ENCODE results near the gene PYY.
A peak's percentile ranks its signal among the peaks of the same experiment; 100 is the strongest.

The PYY gene

GRCh38 chr17:43915559-43915958 is 38.2 kb downstream of the PYY start:
- DNase-seq (ENCODE audit: low read depth) = no peak

GRCh38 chr17:43914451-43914850 is 39.3 kb downstream of the PYY start:
- DNase-seq (ENCODE audit: low read depth) = no peak

DNA sequence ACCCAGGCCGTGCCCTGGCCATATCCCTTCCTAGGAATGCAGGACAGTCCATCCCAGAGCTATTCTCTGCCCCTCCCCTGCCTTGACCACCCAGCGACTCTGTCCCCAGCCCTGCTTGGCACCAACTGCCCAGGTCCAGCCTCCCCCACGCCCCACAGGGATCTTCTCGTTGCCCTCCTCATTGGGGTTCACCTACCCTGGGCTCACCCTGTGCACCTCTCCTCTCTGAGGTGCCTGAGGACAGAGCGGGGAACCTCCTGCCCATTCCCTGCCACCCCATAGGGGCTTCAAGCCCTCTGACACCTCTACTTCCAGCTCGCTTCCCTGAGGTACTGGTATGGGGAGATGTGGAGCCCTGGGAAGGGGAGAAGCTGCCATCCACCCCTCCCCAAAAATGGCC is 40.2 kb downstream of the PYY start:
- no peak for DNase-seq (ENCODE audit: low read depth)

DNA sequence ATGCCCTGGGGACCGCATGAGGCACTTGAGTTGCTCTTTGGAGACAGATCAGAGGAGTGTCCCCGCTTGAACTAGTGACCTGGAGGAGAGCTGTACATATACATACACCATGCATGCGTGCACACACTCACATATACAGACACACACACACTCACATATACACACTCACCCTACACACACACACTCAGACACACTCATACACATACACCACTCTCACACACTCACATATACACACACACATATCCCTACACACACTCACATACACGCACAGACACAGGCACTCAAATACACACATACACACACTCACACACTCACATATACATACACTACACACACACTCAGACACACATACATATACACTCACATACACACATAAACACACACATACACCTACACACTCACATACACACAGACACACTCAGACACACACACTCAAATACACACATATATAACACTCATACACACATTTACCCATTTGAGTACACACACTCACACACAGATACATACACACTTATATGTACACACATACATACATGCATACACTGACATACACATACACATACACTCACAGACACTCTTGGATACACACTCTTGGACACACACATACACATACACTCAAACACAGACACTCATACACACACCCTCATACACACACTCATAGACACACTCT is 41.0 kb downstream of the PYY start:
- DNase-seq (ENCODE audit: low read depth) = no peak

- DNase-seq (ENCODE audit: low read depth) = no peak
Measured at GRCh38 chr17:43911904-43912303, 41.8 kb downstream of the PYY start.

DNA sequence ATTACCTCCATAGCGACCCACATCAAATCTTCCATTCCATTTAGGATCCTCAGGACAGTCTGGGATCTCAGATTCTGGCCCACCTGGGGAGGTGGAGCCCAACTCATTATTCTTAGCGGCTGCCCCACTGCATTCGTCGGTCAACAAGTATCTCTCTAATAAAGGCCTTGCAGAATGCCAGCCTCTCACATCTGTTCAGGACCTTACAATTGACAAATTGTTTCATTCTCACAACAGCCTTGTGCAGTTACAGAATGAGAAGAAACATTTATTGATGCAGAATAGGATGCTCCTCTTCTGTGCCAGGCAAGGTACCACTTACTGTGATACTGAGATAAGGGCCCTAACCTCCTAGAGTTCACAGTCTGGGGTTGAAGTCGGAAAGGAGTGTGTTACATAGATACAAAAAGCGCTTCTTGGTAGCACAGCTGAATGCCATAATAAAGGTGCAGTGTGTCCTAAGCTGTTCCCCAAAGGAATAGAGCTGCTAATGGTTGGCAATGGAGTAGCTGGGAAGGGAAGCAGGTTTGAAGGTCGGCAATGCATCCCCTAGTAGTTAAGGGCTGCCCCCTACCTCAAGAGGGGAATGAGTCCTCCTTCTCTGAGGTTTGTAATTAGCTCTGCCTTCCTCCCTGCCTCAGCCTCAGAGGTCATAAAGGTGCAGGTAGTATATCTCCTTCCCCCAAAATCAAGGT is 44.1 kb downstream of the PYY start:
- DNase-seq (ENCODE audit: low read depth) = no peak

DNA sequence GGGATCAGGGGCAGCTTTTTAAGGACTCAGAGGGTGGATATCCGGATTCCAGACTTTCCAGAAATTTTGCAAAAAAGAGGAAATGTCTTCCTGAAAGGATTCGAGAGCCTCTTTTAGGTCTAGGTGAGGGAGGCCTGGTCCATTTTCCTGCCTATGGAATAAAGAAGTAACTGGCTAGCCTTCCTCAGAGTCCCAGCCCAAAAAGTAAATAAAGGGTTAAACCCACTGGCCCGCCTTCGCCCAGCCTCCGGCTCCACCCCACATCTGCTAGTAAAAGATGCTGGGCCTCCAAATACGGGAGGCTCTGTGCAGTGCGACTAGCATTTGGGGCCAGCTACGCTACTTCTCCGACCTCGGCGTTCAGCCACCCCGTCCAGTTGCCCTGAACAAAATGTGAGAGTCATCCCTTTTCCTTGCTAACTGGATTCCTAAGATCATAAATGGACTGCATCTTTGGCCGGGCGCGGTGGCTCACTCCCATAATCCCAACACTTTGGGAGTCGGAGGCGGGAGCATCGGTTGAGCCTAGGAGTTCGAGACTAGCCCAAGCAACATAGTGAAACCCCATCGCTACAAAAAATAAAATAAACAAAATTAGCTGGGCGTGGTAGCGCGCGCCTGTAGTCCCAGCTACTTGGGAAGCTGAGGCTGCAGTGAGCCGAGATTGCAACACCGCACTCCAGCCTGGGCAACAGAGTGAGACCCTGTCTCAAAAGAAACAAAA is 45.6 kb downstream of the PYY start:
- DNase-seq (ENCODE audit: low read depth) = peak; percentile 32

DNA sequence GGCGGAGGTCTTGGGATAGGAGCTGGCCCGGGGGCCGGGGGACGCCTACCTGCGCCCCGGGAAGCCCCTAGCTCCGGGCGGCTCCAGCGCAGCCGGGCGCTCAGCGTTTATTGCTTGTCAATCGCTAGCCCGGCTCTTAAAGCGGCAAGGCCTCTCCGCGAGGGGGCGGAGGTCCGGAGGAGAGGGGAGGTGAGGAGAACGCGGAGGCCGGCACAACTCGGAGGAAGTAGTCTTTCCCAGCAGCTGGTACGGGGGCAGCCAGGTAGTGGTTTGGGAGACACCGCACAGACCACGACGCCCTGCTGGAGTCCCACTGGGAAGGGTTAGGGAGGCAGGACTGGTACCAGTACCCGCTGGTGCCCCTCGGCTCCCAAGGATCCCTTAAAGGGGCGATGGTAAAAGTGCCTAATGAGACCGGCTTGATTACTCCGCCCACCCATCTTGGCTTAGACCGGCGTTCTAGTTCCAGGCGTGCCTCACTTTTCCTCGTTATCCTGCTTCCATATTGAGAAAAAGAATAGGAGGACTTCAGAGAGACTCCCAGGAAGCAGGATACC is 46.2 kb downstream of the PYY start, which contains the start of gene MPP2:
TSS of gene MPP2 (minus strand) at position 112 of the 557 bp plus-strand sequence. CDS start 3,076 bp downstream, outside the sequence.
- peak; percentile 26 for DNase-seq (ENCODE audit: low read depth)

- DNase-seq (ENCODE audit: low read depth) = no peak
Measured at GRCh38 chr17:43906951-43907424, 46.8 kb downstream of the PYY start.

DNA sequence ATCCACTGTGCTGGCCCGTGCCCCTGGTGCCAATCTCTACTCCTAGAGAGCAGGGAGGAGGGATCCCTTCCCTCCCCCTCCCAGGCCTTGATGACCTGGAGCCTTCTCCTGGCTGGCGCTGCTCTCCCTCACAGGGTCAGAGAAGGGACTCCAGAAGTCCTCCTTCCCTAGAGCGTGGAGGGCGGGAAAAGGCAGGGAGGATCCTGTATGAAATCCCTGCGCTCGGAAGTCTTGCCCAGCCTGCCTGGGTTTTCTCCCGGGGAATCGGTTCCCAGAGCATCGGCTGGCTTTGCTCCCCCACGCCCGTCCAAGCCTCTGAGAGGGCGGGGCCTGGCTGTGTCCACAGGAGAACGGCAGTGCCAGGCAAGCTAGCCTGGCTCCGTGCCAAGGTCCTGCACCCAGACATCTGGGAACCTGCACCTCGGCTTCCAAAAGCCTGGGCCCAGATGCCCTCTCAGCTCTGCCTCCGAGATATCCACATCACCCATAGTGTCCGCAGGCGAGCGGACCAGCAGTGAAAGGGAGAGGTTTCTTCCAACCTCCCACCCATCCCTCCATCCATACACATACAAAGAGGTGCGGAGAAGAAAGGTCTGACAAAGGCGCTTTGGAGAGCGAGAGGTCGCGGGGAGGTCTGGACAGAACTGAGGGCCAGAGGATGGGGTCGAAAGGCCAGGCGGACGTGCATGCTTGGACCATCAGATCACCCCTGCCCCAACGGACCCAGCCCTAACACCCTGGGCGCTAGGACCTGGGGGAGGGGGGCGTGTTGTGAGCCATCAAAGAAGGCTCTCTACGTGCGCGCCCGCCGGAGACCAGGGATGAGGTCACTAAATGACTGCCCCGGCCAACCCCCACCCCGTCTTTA is 47.5 kb downstream of the PYY start:
- no peak for DNase-seq (ENCODE audit: low read depth)

DNA sequence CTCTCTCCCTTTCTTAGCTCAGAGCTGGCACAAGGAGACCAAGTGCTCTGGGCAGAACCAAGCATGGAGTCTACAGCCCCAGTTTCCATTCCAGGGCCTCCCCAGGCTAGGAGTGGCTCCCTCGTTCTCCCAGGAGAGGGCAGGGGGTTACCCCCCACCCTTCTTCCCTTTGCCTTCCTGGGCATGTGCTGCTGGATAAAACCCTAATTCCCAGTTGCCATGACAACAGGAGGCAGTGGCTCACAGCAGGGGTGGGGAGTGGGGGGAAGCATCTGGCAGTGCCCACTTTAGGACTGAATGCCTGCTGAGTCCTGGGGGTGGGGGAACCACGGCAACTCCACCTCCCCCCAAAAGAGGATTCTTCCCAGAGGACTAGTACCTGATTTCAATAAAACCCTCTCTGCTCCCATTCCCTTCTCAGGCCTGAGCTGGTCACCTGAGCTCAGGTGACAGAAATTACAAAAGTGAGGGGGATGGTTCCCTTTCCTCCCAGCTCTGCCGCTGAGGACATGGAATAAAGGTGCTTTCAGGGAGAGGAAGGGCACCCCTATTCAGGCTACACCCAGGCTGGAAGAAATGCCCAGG is 48.2 kb downstream of the PYY start:
- DNase-seq (ENCODE audit: low read depth) = no peak

Data from activated T-helper 9 cell treated with anti-CD3 and anti-CD28 coated beads, Interleukin-2, amount 50 U/mL, for 16 hours (primary cell).